Thymus (tissue), 11 donors: ENCODE measurements around the gene TNFSF10. TPM values are rescaled to one million over a fixed set of nuclear protein-coding genes. Genes with fewer than 3 reads are reported as not detected.

ENCODE experiments used
- DNase-seq, 9 donors: peaks; one replicate each; pipeline ENCODE4 v3.0.0-alpha.2; 2013; ENCODE audit warnings: low spot score in 9 of 9, low read depth in 6 of 9, missing footprints in 1 of 9
- H3K27ac ChIP-seq, 2 donors: one replicate each; pipeline ENCODE4 v1.5.1; 2013; ENCODE audit warnings: control low read depth in 1 of 2, low read depth in 1 of 2, low read length in 1 of 2, mild to moderate bottlenecking in 1 of 2, moderate library complexity in 1 of 2
- H3K27me3 ChIP-seq, 2 donors: one replicate each; pipeline ENCODE4 v1.5.1; 2013; ENCODE audit warnings: low read length in 1 of 2; ENCODE audit not compliant: control insufficient read depth in 2 of 2, insufficient read depth in 1 of 2
- H3K36me3 ChIP-seq, 2 donors: one replicate each; pipeline ENCODE4 v1.5.1; 2013; ENCODE audit warnings: low read length in 1 of 2, mild to moderate bottlenecking in 1 of 2, moderate library complexity in 1 of 2; ENCODE audit not compliant: control insufficient read depth in 2 of 2, insufficient read depth in 2 of 2
- H3K4me1 ChIP-seq, 2 donors: one replicate each; pipeline ENCODE4 v1.5.1; 2013; ENCODE audit warnings: low read length in 2 of 2; ENCODE audit not compliant: control insufficient read depth in 2 of 2, insufficient read depth in 2 of 2
- H3K4me3 ChIP-seq, 2 donors: one replicate each; pipeline ENCODE4 v1.5.1; 2013; ENCODE audit warnings: low read length in 2 of 2, control low read depth in 1 of 2, mild to moderate bottlenecking in 1 of 2
- H3K9me3 ChIP-seq, 2 donors: one replicate each; pipeline ENCODE4 v1.5.1; 2013; ENCODE audit warnings: low read length in 1 of 2, mild to moderate bottlenecking in 1 of 2; ENCODE audit not compliant: control insufficient read depth in 2 of 2, insufficient read depth in 1 of 2
- WGBS: extraction: QIAGEN DNeasy Blood & Tissue Kit; methylation state at CpG from one replicate; pipeline ENCODE4 v1.1.7; 2013; 5-methylcytosine and 5-hydroxymethylcytosine counted together
- polyA plus RNA-seq: library from polyadenylated mRNA; stranded (reverse); fragments of 200-250 nt; gene quantifications from one replicate; pipeline ENCODE4 v1.2.3, GENCODE V29; 2013
- total RNA-seq: library from RNA; stranded (reverse); fragments of 120-200 nt; gene quantifications from one replicate; pipeline ENCODE4 v1.2.4, GENCODE V29; 2013
- donor health status: healthy.

The TNFSF10 gene
- total and polyA plus RNA-seq, 2 donors: 36.9 to 38.4 TPM

GRCh38 chr3:172538368-172539151 lies 15.3 kb upstream of the TNFSF10 start:
- Histone ChIP-seq H3K9me3 (no peaks in the 10 kb centered on the region), H3K36me3 (no peaks in the 10 kb centered on the region), H3K4me3 (no peak overlapping the region), H3K27me3 (no peaks in the 10 kb centered on the region), H3K27ac (no peak overlapping the region), H3K4me1 (peaks cover 0 to 17% of the 10 kb centered on the region in 2 donors)
- no peak for DNase-seq
- WGBS: 94% methylated on average over 3 of the region's 3 CpGs

- Histone ChIP-seq H3K36me3 (no peaks in the 10 kb centered on the region), H3K9me3 (no peaks in the 10 kb centered on the region), H3K27me3 (no peaks in the 10 kb centered on the region), H3K27ac (peak overlapping the region in 1 of 2 donors; percentile 14), H3K4me1 (peaks cover 0 to 17% of the 10 kb centered on the region in 2 donors), H3K4me3 (no peak overlapping the region)
- 82% methylated on average over 3 of the region's 3 CpGs for WGBS
- DNase-seq: no peak
Observed at GRCh38 chr3:172537507-172538158, 14.4 kb upstream of the TNFSF10 start.

- no peak overlapping the region for H3K27ac ChIP-seq
- no peak for DNase-seq
- H3K9me3 ChIP-seq: no peaks in the 10 kb centered on the region
- WGBS: 48% methylated on average over 5 of the region's 5 CpGs
- H3K4me1 ChIP-seq: peaks cover 0 to 17% of the 10 kb centered on the region in 2 donors
- no peaks in the 10 kb centered on the region for H3K36me3 ChIP-seq
- no peaks in the 10 kb centered on the region for H3K27me3 ChIP-seq
- H3K4me3 ChIP-seq: no peak overlapping the region
Observed at GRCh38 chr3:172536993-172537419, 13.8 kb upstream of the TNFSF10 start.

DNA sequence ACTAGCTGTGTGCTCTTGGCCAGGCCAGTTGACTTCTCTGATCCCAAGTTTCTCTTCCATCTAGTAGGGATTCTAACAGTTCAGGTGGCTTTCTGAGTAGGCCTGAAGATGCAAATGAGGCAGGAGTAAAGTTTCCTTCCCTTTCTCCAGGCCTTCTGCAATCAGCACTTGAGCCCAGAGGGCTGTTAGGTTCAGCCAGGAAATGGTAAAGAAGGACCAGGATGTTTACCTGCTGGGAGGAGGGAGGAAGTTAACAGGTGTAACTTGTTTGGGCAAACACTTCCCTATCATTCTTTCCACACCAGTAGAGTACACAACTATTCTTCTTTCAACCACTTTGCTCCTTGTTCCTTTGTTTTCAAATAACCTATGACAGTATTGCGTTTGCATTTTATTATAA lies 13.3 kb upstream of the TNFSF10 start:
- Histone ChIP-seq H3K9me3 (no peaks in the 10 kb centered on the region), H3K27ac (no peak overlapping the region), H3K36me3 (no peaks in the 10 kb centered on the region), H3K27me3 (no peaks in the 10 kb centered on the region), H3K4me3 (no peak overlapping the region), H3K4me1 (peaks cover 0 to 17% of the 10 kb centered on the region in 2 donors)
- no peak for DNase-seq
- 97% methylated on average over 1 of the region's 1 CpG for WGBS

DNA sequence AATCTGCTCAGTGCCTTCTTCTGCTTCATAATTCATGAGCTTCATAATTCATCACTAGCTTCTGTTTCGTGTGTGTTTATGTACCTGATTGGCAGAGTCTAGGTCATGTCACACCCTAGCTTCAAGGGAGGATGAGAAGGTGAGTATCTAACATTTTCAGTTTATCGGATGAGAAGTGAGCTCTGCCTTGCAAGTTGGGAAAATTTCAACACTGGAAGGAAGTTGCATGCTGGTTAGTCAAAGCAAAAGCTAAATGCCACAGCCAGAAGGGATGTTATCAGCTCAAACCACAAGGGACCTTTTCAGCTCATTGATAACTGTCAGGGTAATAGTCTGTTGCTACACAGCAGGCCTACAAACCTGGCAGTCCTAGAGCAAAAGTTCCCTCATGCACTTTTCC lies 7.3 kb upstream of the TNFSF10 start:
- Histone ChIP-seq H3K4me3 (no peak overlapping the region), H3K4me1 (peaks cover 0 to 9% of the 10 kb centered on the region in 2 donors), H3K9me3 (no peaks in the 10 kb centered on the region), H3K27me3 (no peaks in the 10 kb centered on the region), H3K27ac (peak overlapping the region in 1 of 2 donors; percentile 5), H3K36me3 (no peaks in the 10 kb centered on the region)
- WGBS: 47% methylated on average over 2 of the region's 2 CpGs
- DNase-seq: no peak

GRCh38 chr3:172530101-172530561 lies 6.9 kb upstream of the TNFSF10 start:
- H3K27me3 ChIP-seq: no peaks in the 10 kb centered on the region
- no peaks in the 10 kb centered on the region for H3K36me3 ChIP-seq
- H3K4me1 ChIP-seq: peaks cover 0 to 9% of the 10 kb centered on the region in 2 donors
- 79% methylated on average over 2 of the region's 2 CpGs for WGBS
- no peaks in the 10 kb centered on the region for H3K9me3 ChIP-seq
- no peak overlapping the region for H3K4me3 ChIP-seq
- H3K27ac ChIP-seq: peak overlapping the region in 1 of 2 donors; percentile 5
- no peak for DNase-seq

GRCh38 chr3:172528677-172529076 lies 5.4 kb upstream of the TNFSF10 start:
- no peaks in the 10 kb centered on the region for H3K27me3 ChIP-seq
- peaks cover 3 to 11% of the 10 kb centered on the region in 2 donors for H3K4me1 ChIP-seq
- no peak overlapping the region for H3K4me3 ChIP-seq
- no peaks in the 10 kb centered on the region for H3K36me3 ChIP-seq
- no peak overlapping the region for H3K27ac ChIP-seq
- 99% methylated on average over 3 of the region's 3 CpGs for WGBS
- DNase-seq: no peak
- H3K9me3 ChIP-seq: no peaks in the 10 kb centered on the region

- no peaks in the 10 kb centered on the region for H3K36me3 ChIP-seq
- no peak overlapping the region for H3K27ac ChIP-seq
- no peaks in the 10 kb centered on the region for H3K9me3 ChIP-seq
- H3K4me1 ChIP-seq: peaks cover 3 to 17% of the 10 kb centered on the region in 2 donors
- no peak for DNase-seq
- H3K4me3 ChIP-seq: no peak overlapping the region
- H3K27me3 ChIP-seq: no peaks in the 10 kb centered on the region
- WGBS: 98% methylated on average over 2 of the region's 2 CpGs
Observed at GRCh38 chr3:172527306-172527705, 4.1 kb upstream of the TNFSF10 start.

- WGBS: 94% methylated on average over 18 of the region's 18 CpGs
- H3K4me1 ChIP-seq: peaks cover 5 to 15% of the 10 kb centered on the region in 2 donors
- H3K9me3 ChIP-seq: no peaks in the 10 kb centered on the region
- no peak overlapping the region for H3K4me3 ChIP-seq
- H3K27me3 ChIP-seq: no peaks in the 10 kb centered on the region
- DNase-seq: no peak
- no peaks in the 10 kb centered on the region for H3K36me3 ChIP-seq
- peak overlapping the region in 1 of 2 donors; percentile 48 for H3K27ac ChIP-seq
Observed at GRCh38 chr3:172525116-172525613, 1.9 kb upstream of the TNFSF10 start.
